K562 (cell line): ENCODE measurements around the gene FANCI. TPM values are rescaled to one million over a fixed set of nuclear protein-coding genes. Genes with fewer than 3 reads are reported as not detected.

Experiments used
- ATAC-seq: fragments of 200-7000 bp; cut with Tn5 transposase; 3 replicates; pipeline ENCODE4 v1.9.1; 2020; ENCODE audit warnings: moderate library complexity
- BruUV-seq: library from RNA; stranded (reverse); fragments of 400-500 nt; replicated peaks from 2 replicates; lab custom pipeline; 2021; lab: Mats Ljungman, UMichigan
- CTCF ChIA-PET: fragments of 300-600 bp; formaldehyde crosslinking; extraction: SDS; loops from one replicate; lab custom pipeline; 2021; ENCODE audit warnings: low intra/inter-chr PET ratio; lab: Yijun Ruan, JAX
- POLR2A ChIA-PET: fragments of 300-600, 350-650 bp; sonication (Branson Sonifier 250); formaldehyde crosslinking; extraction: SDS; loops from one replicate; lab custom pipeline; 2021; ENCODE audit warnings: antibody characterized with exemption, inconsistent platforms; lab: Yijun Ruan, JAX
- DNase-seq, 4 experiments: peaks; one replicate each; pipeline versions ENCODE4 v3.0.0 to v3.0.0-alpha.2; 2011 to 2018; ENCODE audit warnings: low spot score in 3 of 4, mixed read lengths in 3 of 4; ENCODE audit errors: extremely low read depth in 1 of 4
- FAIRE-seq: peaks from 2 replicates; lab custom pipeline; 2011; peaks lifted over from hg19 to GRCh38; lab: Jason Lieb, UNC
- H2AFZ ChIP-seq: 2 replicates; pipeline ENCODE4 v1.6.0; 2011; ENCODE audit warnings: low read depth, low read length, control low read depth, inconsistent platforms
- H3K27ac ChIP-seq: fragments of 200-600 bp; 3 replicates; pipeline ENCODE4 v1.8.0; 2011; ENCODE audit warnings: low read depth, mild to moderate bottlenecking, control low read depth, inconsistent platforms, low read length, moderate library complexity, mixed read lengths; ENCODE audit errors: extremely low read depth
- H3K27me3 ChIP-seq, 2 experiments: fragments of 300-600 bp in 1 of 2; 2 replicates in 1 of 2; 3 replicates in 1 of 2; pipeline versions ENCODE4 v1.6.0 to v1.8.0; 2011; ENCODE audit warnings: inconsistent platforms in 2 of 2, low read length in 2 of 2, mild to moderate bottlenecking in 1 of 2, mixed read lengths in 1 of 2, moderate library complexity in 1 of 2; ENCODE audit not compliant: control insufficient read depth in 2 of 2, insufficient read depth in 2 of 2
- H3K36me3 ChIP-seq: fragments of 300-600 bp; 3 replicates; pipeline ENCODE4 v1.8.0; 2011; ENCODE audit warnings: mild to moderate bottlenecking, low read length, inconsistent platforms; ENCODE audit not compliant: control insufficient read depth, insufficient read depth
- H3K4me1 ChIP-seq, 2 experiments: fragments of 200-600 bp in 1 of 2; replicated peaks in 1 of 2; 2 replicates in 1 of 2; 3 replicates in 1 of 2; pipeline versions ENCODE4 v1.5.1 to v1.8.0; 2011; ENCODE audit warnings: inconsistent platforms in 2 of 2, low read length in 2 of 2, mild to moderate bottlenecking in 1 of 2, mixed read lengths in 1 of 2, moderate library complexity in 1 of 2; ENCODE audit not compliant: control insufficient read depth in 2 of 2, insufficient read depth in 2 of 2
- H3K4me2 ChIP-seq: 2 replicates; pipeline ENCODE4 v1.6.1; 2011; ENCODE audit warnings: low read length, control low read depth, inconsistent platforms, mixed read lengths; ENCODE audit not compliant: insufficient read depth
- H3K4me3 ChIP-seq: fragments of 200-600 bp; sonication (generic), shearing (Covaris generic); 2 replicates; pipeline ENCODE4 v1.5.1; 2016; ENCODE audit warnings: control low read depth, inconsistent platforms
- H3K79me2 ChIP-seq: fragments of 200-600 bp; 3 replicates; pipeline ENCODE4 v1.8.0; 2011; ENCODE audit warnings: low read length, inconsistent platforms; ENCODE audit not compliant: control insufficient read depth, insufficient read depth
- H3K9ac ChIP-seq, 2 experiments: 2 replicates each; pipeline versions ENCODE4 v1.6.0 to v1.6.1; 2011; ENCODE audit warnings: low read depth in 2 of 2, low read length in 2 of 2, control low read depth in 1 of 2, inconsistent platforms in 1 of 2, mild to moderate bottlenecking in 1 of 2, mixed read lengths in 1 of 2; ENCODE audit not compliant: insufficient read depth in 1 of 2
- H3K9me1 ChIP-seq: one replicate; pipeline ENCODE4 v1.6.0; 2011; ENCODE audit warnings: inconsistent platforms, mild to moderate bottlenecking, low read length, moderate library complexity; ENCODE audit not compliant: control insufficient read depth, insufficient read depth
- H3K9me3 ChIP-seq: replicated peaks from 2 replicates; pipeline ENCODE4 v1.5.1; 2011; ENCODE audit warnings: low read depth, low read length, inconsistent platforms; ENCODE audit not compliant: control insufficient read depth, insufficient read depth
- H4K20me1 ChIP-seq: replicated peaks from 2 replicates; pipeline ENCODE4 v1.6.1; 2011; ENCODE audit warnings: low read length, inconsistent platforms, mixed read lengths; ENCODE audit not compliant: control insufficient read depth, insufficient read depth
- ATF7 ChIP-seq: fragments of 450-650 bp; IDR thresholded peaks from 2 replicates; pipeline ENCODE4 v1.7.1; 2014; ENCODE audit warnings: mild to moderate bottlenecking, moderate library complexity
- BRD4 ChIP-seq: fragments of 200-600 bp; sonication (generic); IDR thresholded peaks from 2 replicates; pipeline ENCODE4 v1.6.1; 2017; ENCODE audit warnings: inconsistent platforms
- CBX2 ChIP-seq: fragments of 200-600 bp; sonication (generic); IDR thresholded peaks from one replicate; pipeline ENCODE4 v1.6.1; 2012; ENCODE audit warnings: mild to moderate bottlenecking, low read length, inconsistent platforms; ENCODE audit not compliant: insufficient read depth, poor library complexity, severe bottlenecking
- EZH2 ChIP-seq: IDR thresholded peaks from 2 replicates; pipeline ENCODE4 v1.6.1; 2012; ENCODE audit warnings: low read depth, mild to moderate bottlenecking, inconsistent platforms, low read length, borderline replicate concordance
- HSF4 ChIP-seq: fragments of 250-450 bp; sonication (Bioruptor Pico); IDR thresholded peaks from 2 replicates; pipeline ENCODE4 v2.1.2; 2022; ENCODE audit warnings: mild to moderate bottlenecking, moderate library complexity, borderline replicate concordance
- JUN ChIP-seq, 2 experiments: sonication (generic) in 1 of 2; formaldehyde crosslinking in 1 of 2; IDR thresholded peaks; 2 replicates each; pipeline versions ENCODE4 v1.6.1 to v1.8.0; 2012 to 2022; ENCODE audit warnings: borderline replicate concordance in 2 of 2, mild to moderate bottlenecking in 2 of 2, improper control_type of control experiment in 1 of 2, low read depth in 1 of 2, low read length in 1 of 2, missing genetic modification reagents in 1 of 2
- KLF13 ChIP-seq: fragments of 450-650 bp; IDR thresholded peaks from 2 replicates; pipeline ENCODE4 v1.6.1; 2016; ENCODE audit warnings: missing genetic modification characterization, low read depth, mild to moderate bottlenecking, missing compliant biosample characterization, moderate library complexity, borderline replicate concordance
- MAFK ChIP-seq: IDR thresholded peaks from 2 replicates; pipeline ENCODE4 v1.6.1; 2011; ENCODE audit warnings: low read length, improper control_type of control experiment
- MCM7 ChIP-seq, 2 experiments: fragments of 450-650 bp; IDR thresholded peaks; 2 replicates each; pipeline ENCODE4 v1.6.1; 2016 to 2018
- MEF2A ChIP-seq: IDR thresholded peaks from 2 replicates; pipeline ENCODE4 v1.6.1; 2011; ENCODE audit warnings: low read depth, mild to moderate bottlenecking, low read length, moderate library complexity; ENCODE audit not compliant: control insufficient read depth
- NFIX ChIP-seq: fragments of 250-450 bp; sonication (Bioruptor Pico); IDR thresholded peaks from 2 replicates; pipeline ENCODE4 v1.4.0; 2020; ENCODE audit warnings: low read depth, mild to moderate bottlenecking, moderate library complexity
- ZMIZ1 ChIP-seq, 2 experiments: fragments of 150-350 bp in 1 of 2; IDR thresholded peaks; 2 replicates each; pipeline ENCODE4 v1.6.1; 2012 to 2016; ENCODE audit warnings: low read depth in 2 of 2, low read length in 2 of 2, mild to moderate bottlenecking in 1 of 2, moderate library complexity in 1 of 2
- ZNF436 ChIP-seq: fragments of 250-450, 450-650 bp; sonication (Bioruptor Pico); formaldehyde crosslinking; IDR thresholded peaks from 2 replicates; pipeline ENCODE4 v1.7.0; 2020; ENCODE audit warnings: mild to moderate bottlenecking
- WGBS: fragments of 100-300 bp; shearing (Covaris generic); methylation state at CpG from one replicate; pipeline ENCODE4 v1.1.6; 2016; ENCODE audit warnings: low coverage, mixed read lengths; ENCODE audit not compliant: insufficient coverage; ENCODE audit errors: missing lambda C conversion rate; 5-methylcytosine and 5-hydroxymethylcytosine counted together
- in situ Hi-C: fragments of 300-500 bp; cut with MboI; formaldehyde crosslinking; loops from 4 replicates; pipeline ENCODE4 v1.15.0; 2018; ENCODE audit warnings: inconsistent platforms, mixed read lengths
- intact Hi-C: fragments of 100-400 bp; cut with micrococcal nuclease; formaldehyde crosslinking; loops from 2 replicates; pipeline ENCODE4 v1.14.2; 2022
- polyA plus RNA-seq, 8 experiments: library from polyadenylated mRNA; depleted of rRNA in 4 of 8; stranded (reverse) in 5 of 8; unstranded in 3 of 8; fragments of >200 nt; fragmentation: Nextera tagmentation in 2 of 8; fragmentation: Illumina TruSeq in 1 of 8; extraction: Ambion mirVana in 2 of 8; extraction: Trizol in 1 of 8; gene quantifications; 2 replicates each; pipeline versions ENCODE4 v1.2.1 to v1.2.3, GENCODE V29; 2011 to 2014; ENCODE audit warnings: inconsistent platforms in 1 of 8, missing spikeins in 1 of 8
- total RNA-seq, 7 experiments: library from RNA; depleted of rRNA in 6 of 7; stranded (reverse); fragments of >200 nt in 6 of 7; fragmentation: Illumina TruSeq in 2 of 7; extraction: Trizol in 2 of 7; gene quantifications; 2 replicates each; pipeline versions ENCODE4 v1.2.1 to v1.2.3, GENCODE V29; 2011 to 2021; ENCODE audit warnings: low replicate concordance in 1 of 7

FANCI gene
- total and polyA plus RNA-seq, 9 of the 15 experiments (the other 6 are each of a cell fraction or from before 2014, with no cell fraction given) = 72.1 to 165 (median 131) TPM

DNA sequence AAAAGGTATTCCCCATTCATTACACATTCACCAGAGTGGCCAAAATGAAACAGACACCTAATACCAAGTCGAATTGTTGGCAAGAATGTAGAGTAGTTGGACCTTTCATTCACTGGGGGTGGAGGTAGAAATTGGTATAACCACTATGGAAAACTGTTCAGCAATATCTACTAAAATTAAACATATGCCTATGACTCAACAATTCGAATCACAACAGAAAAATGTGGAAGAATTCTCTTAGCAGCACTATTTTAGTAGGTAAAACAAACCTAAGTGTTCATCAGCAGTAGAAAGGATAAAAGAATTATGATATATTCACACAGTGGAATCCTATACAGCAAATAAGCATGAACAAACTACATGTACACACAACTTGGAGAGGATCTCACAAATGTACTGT lies 60.2 kb downstream of the FANCI start:
- POLR2A ChIA-PET = no interaction called here
- DNase-seq = no peak
- intact Hi-C loops (no loop called here), in situ Hi-C loops (no loop called here)
- no peak overlapping the region for H3K27ac ChIP-seq
- no peaks in the 10 kb centered on the region for H4K20me1 ChIP-seq
- no peak for FAIRE-seq
- no peaks in the 10 kb centered on the region for H3K9me3 ChIP-seq
- H3K9ac ChIP-seq = no peak overlapping the region
- no peak for ATAC-seq
- WGBS = 65% methylated on average over 2 of the region's 2 CpGs
- H2AFZ ChIP-seq = no peak overlapping the region
- H3K4me1 ChIP-seq = peaks cover 0 to 6% of the 10 kb centered on the region in 2 experiments; a peak in 2 of 5 replicates
- no peaks in the 10 kb centered on the region for H3K9me1 ChIP-seq
- CTCF ChIA-PET = no interaction called here
- no peak overlapping the region for H3K4me3 ChIP-seq
- H3K4me2 ChIP-seq = no peak overlapping the region
- no peak for TF ChIP-seq HSF4 (CRISPR knock-in tag)
- TF ChIP-seq NFIX (CRISPR knock-in tag) = no peak
- TF ChIP-seq JUN (IDR thresholded peaks at IDR 0.05; ENCODE audit: borderline replicate concordance, low read depth, low read length) = no peak
- TF ChIP-seq JUN (CRISPR knock-in tag; IDR thresholded peaks at IDR 0.05; ENCODE audit: borderline replicate concordance) = no peak
- no peak for TF ChIP-seq MAFK
- no peak for TF ChIP-seq CBX2
- TF ChIP-seq ATF7 = no peak
- TF ChIP-seq ZNF436 (CRISPR knock-in tag) = no peak
- TF ChIP-seq BRD4 = no peak
- TF ChIP-seq MEF2A = no peak
- TF ChIP-seq ZMIZ1 (IDR thresholded peaks at IDR 0.05; ENCODE audit: low read depth in 2 of 2, low read length in 2 of 2) = no peak
- no peak for TF ChIP-seq EZH2
- no peak for TF ChIP-seq KLF13
- no peak for TF ChIP-seq MCM7 (IDR thresholded peaks at IDR 0.05)
- peaks cover 91% of the 10 kb centered on the region for H3K36me3 ChIP-seq
- no TSS peak for BruUV-seq
- no peaks in the 10 kb centered on the region for H3K79me2 ChIP-seq
- no peaks in the 10 kb centered on the region for H3K27me3 ChIP-seq
